Nephron progenitor cell (in vitro differentiated cells): ENCODE results near the gene DCAF11.
A peak's percentile ranks its signal among the peaks of the same experiment; 100 is the strongest.

ENCODE experiments used
- DNase-seq: peaks from one replicate; pipeline ENCODE4 v3.0.0; 2021
- H3K27ac Mint-ChIP-seq: 2 replicates; pipeline ENCODE4 v1.8.0; 2021; ENCODE audit warnings: mild to moderate bottlenecking, moderate library complexity, mixed read lengths
- H3K27me3 Mint-ChIP-seq: 2 replicates; pipeline ENCODE4 v1.8.0; 2021; ENCODE audit warnings: mild to moderate bottlenecking, low read depth, mixed read lengths; ENCODE audit not compliant: poor library complexity
- H3K36me3 Mint-ChIP-seq: 2 replicates; pipeline ENCODE4 v1.8.0; 2021; ENCODE audit warnings: low read depth, mixed read lengths
- H3K4me1 Mint-ChIP-seq: 2 replicates; pipeline ENCODE4 v1.8.0; 2021; ENCODE audit warnings: mixed read lengths
- H3K4me3 Mint-ChIP-seq: 2 replicates; pipeline ENCODE4 v1.8.0; 2021; ENCODE audit warnings: mild to moderate bottlenecking, moderate library complexity, mixed read lengths
- H3K9me3 Mint-ChIP-seq: 2 replicates; pipeline ENCODE4 v1.8.0; 2021; ENCODE audit warnings: mild to moderate bottlenecking, moderate library complexity, mixed read lengths
- TF ChIP-seq, protein P1 (sequence below): fragments of 200-600 bp; sonication (generic); IDR thresholded peaks from 2 replicates; pipeline ENCODE4 v1.5.0; 2021; ENCODE audit warnings: antibody characterized with exemption

The DCAF11 gene

GRCh38 chr14:24096545-24097181 is 17.9 kb upstream of the DCAF11 start:
- peak overlapping the region; percentile 29 for H3K27ac Mint-ChIP-seq
- DNase-seq = no peak
- peaks cover 8% of the 10 kb centered on the region for H3K27me3 Mint-ChIP-seq
- no peaks in the 10 kb centered on the region for H3K9me3 Mint-ChIP-seq
- TF ChIP-seq, protein P1, sequence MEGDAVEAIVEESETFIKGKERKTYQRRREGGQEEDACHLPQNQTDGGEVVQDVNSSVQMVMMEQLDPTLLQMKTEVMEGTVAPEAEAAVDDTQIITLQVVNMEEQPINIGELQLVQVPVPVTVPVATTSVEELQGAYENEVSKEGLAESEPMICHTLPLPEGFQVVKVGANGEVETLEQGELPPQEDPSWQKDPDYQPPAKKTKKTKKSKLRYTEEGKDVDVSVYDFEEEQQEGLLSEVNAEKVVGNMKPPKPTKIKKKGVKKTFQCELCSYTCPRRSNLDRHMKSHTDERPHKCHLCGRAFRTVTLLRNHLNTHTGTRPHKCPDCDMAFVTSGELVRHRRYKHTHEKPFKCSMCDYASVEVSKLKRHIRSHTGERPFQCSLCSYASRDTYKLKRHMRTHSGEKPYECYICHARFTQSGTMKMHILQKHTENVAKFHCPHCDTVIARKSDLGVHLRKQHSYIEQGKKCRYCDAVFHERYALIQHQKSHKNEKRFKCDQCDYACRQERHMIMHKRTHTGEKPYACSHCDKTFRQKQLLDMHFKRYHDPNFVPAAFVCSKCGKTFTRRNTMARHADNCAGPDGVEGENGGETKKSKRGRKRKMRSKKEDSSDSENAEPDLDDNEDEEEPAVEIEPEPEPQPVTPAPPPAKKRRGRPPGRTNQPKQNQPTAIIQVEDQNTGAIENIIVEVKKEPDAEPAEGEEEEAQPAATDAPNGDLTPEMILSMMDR = no peak
- H3K4me3 Mint-ChIP-seq = peak overlapping the region; percentile 32
- H3K4me1 Mint-ChIP-seq = peaks cover 32% of the 10 kb centered on the region
- no peaks in the 10 kb centered on the region for H3K36me3 Mint-ChIP-seq

- no peak overlapping the region for H3K27ac Mint-ChIP-seq
- H3K27me3 Mint-ChIP-seq = peaks cover 8% of the 10 kb centered on the region
- no peak overlapping the region for H3K4me3 Mint-ChIP-seq
- no peak for DNase-seq
- TF ChIP-seq, protein P1 = no peak
- H3K9me3 Mint-ChIP-seq = no peaks in the 10 kb centered on the region
- peaks cover 26% of the 10 kb centered on the region for H3K4me1 Mint-ChIP-seq
- peaks cover 12% of the 10 kb centered on the region for H3K36me3 Mint-ChIP-seq
These were observed 16.2 kb upstream of the DCAF11 start for GRCh38 chr14:24098229-24098926.

DNA sequence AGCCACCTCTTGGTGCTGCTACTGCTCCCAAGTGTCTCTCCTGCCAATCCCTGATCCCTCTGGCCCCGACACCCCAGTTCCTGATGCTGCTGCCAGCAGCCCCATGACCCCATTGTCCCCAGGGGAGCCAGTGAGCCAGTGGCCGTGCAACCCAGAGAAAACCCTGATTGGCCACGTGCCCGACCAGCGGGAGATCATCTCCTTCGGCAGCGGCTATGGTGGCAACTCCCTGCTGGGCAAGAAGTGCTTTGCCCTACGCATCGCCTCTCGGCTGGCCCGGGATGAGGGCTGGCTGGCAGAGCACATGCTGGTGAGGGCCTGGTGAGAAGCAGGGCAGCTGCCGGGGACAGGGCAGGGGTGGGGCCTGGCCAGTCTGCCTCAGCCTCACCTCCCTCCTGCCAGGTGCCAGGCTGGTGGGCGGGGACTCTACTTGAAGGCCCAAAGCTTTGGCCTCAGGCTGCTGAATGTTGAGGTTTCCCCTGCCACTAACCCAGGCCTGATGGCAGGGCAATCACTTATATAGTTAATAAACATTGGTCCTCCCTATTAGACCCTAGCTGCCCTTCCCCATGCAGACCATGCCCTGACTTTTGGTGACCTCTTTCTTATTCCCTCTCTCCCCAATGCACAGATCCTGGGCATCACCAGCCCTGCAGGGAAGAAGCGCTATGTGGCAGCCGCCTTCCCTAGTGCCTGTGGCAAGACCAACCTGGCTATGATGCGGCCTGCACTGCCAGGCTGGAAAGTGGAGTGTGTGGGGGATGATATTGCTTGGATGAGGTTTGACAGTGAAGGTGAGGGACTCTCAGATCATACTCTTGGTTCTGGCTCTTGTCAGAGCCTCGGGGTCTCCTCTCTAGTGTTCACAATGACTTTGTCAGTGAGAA is 15.4 kb upstream of the DCAF11 start:
- TF ChIP-seq, protein P1 = no peak
- peaks cover 22% of the 10 kb centered on the region for H3K4me1 Mint-ChIP-seq
- no peak for DNase-seq
- H3K36me3 Mint-ChIP-seq = peaks cover 20% of the 10 kb centered on the region
- H3K4me3 Mint-ChIP-seq = no peak overlapping the region
- no peak overlapping the region for H3K27ac Mint-ChIP-seq
- peaks cover 6% of the 10 kb centered on the region for H3K9me3 Mint-ChIP-seq
- H3K27me3 Mint-ChIP-seq = peaks cover 8% of the 10 kb centered on the region

- peaks cover 5% of the 10 kb centered on the region for H3K27me3 Mint-ChIP-seq
- H3K27ac Mint-ChIP-seq = no peak overlapping the region
- H3K4me1 Mint-ChIP-seq = peaks cover 14% of the 10 kb centered on the region
- no peak for DNase-seq
- H3K9me3 Mint-ChIP-seq = peaks cover 14% of the 10 kb centered on the region
- H3K36me3 Mint-ChIP-seq = peaks cover 32% of the 10 kb centered on the region
- TF ChIP-seq, protein P1 = no peak
- H3K4me3 Mint-ChIP-seq = no peak overlapping the region
These were observed 14.2 kb upstream of the DCAF11 start for GRCh38 chr14:24100197-24100981.

DNA sequence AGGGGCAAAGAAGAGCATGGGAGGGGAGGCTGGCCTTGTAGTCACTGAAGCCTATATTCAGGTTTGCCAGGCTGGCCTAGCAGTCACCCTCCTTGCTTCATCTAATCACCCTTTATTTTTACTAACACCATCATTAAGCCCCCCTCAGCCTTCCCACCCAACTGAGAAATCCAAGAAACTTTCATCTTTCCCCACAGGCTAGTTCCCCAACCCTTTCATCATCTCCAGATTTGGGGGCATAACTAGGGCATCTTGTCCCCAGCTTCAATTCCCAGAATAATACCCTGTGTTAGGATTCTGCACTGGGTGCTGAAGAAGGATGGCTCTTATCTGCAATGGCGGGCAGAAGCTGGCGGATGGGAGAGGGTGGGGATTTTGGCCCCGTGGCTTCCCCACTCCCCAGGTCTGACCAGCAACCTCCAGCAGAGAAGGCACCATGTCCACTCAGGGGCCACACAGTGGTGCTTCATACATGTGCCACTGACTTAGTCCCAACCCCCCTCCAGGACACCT is 13.5 kb upstream of the DCAF11 start:
- TF ChIP-seq, protein P1 = no peak
- peaks cover 11% of the 10 kb centered on the region for H3K4me1 Mint-ChIP-seq
- H3K4me3 Mint-ChIP-seq = no peak overlapping the region
- peaks cover 32% of the 10 kb centered on the region for H3K36me3 Mint-ChIP-seq
- DNase-seq = no peak
- peaks cover 5% of the 10 kb centered on the region for H3K27me3 Mint-ChIP-seq
- peaks cover 14% of the 10 kb centered on the region for H3K9me3 Mint-ChIP-seq
- peak overlapping the region; percentile 66 for H3K27ac Mint-ChIP-seq
